HCT116 (cell line): ENCODE data around the gene RET. TPM values are rescaled to one million over a fixed set of nuclear protein-coding genes. Genes with fewer than 3 reads are reported as not detected.

Source experiments
- ATAC-seq: fragments of 200-7000 bp; cut with Tn5 transposase; 2 replicates; pipeline ENCODE4 v1.9.1; 2020; ENCODE audit warnings: mild to moderate bottlenecking, moderate library complexity
- BruUV-seq: library from RNA; stranded (reverse); fragments of 400-500 nt; replicated peaks from 2 replicates; lab custom pipeline; 2021; lab: Mats Ljungman, UMichigan
- CTCF ChIA-PET: fragments of 300-600 bp; sonication (Branson Sonifier 250); formaldehyde crosslinking; loops from one replicate; lab custom pipeline; 2021; ENCODE audit warnings: antibody characterized with exemption; lab: Charles Lee
- POLR2A ChIA-PET: fragments of 300-600, 350-600 bp; sonication (Branson Sonifier 250); formaldehyde crosslinking; loops from one replicate; lab custom pipeline; 2021; ENCODE audit warnings: antibody characterized with exemption; lab: Charles Lee
- RAD21 ChIA-PET, 2 experiments: fragments of 300-600 bp; sonication (Branson Sonifier 250); formaldehyde crosslinking; loops; one replicate each; lab custom pipeline; 2023; ENCODE audit warnings: low total read pairs in 2 of 2; ENCODE audit not compliant: uncharacterized antibody in 2 of 2, unreplicated experiment in 2 of 2, low non-redundant PET in 1 of 2; lab: Charles Lee
- DNase-seq: peaks from one replicate; pipeline ENCODE4 v3.0.0-alpha.2; 2010; ENCODE audit warnings: low read depth, low spot score
- H2AFZ ChIP-seq: fragments of 200-600 bp; shearing (Covaris generic), sonication (generic); 2 replicates; pipeline ENCODE4 v1.6.1; 2017; ENCODE audit warnings: low read depth, mixed run types, mixed read lengths, antibody characterized with exemption, low read length; ENCODE audit not compliant: poor library complexity, severe bottlenecking
- H3K27ac ChIP-seq: 2 replicates; pipeline ENCODE4 v1.5.1; 2012; ENCODE audit warnings: low read depth, low read length
- H3K27me3 ChIP-seq: fragments of 200-600 bp; sonication (generic); 2 replicates; pipeline ENCODE4 v1.6.1; 2016; ENCODE audit warnings: mixed run types, low read length, mixed read lengths; ENCODE audit not compliant: insufficient read depth
- H3K36me3 ChIP-seq, 2 experiments: fragments of 200-500 bp in 1 of 2; fragments of 200-600 bp in 1 of 2; sonication (Bioruptor generic) in 1 of 2; sonication (generic) in 1 of 2; 2 replicates each; pipeline versions ENCODE4 v1.5.1 to v1.6.1; 2014 to 2016; ENCODE audit warnings: low read length in 2 of 2, inconsistent platforms in 1 of 2, mixed read lengths in 1 of 2, mixed run types in 1 of 2; ENCODE audit not compliant: insufficient read depth in 2 of 2, control insufficient read depth in 1 of 2
- H3K4me1 ChIP-seq, 2 experiments: fragments of 200-600 bp in 1 of 2; sonication (generic) in 1 of 2; 2 replicates each; pipeline versions ENCODE4 v1.5.1 to v1.6.1; 2012 to 2017; ENCODE audit warnings: low read length in 2 of 2, inconsistent platforms in 1 of 2, mild to moderate bottlenecking in 1 of 2, mixed read lengths in 1 of 2, mixed run types in 1 of 2, moderate library complexity in 1 of 2; ENCODE audit not compliant: insufficient read depth in 2 of 2, control insufficient read depth in 1 of 2
- H3K4me2 ChIP-seq: fragments of 200-600 bp; sonication (generic); 2 replicates; pipeline ENCODE4 v1.6.1; 2017; ENCODE audit warnings: mixed run types, low read length, mixed read lengths
- H3K4me3 ChIP-seq, 2 experiments: fragments of 200-600 bp in 1 of 2; sonication (generic) in 1 of 2; replicated peaks in 1 of 2; 2 replicates each; pipeline ENCODE4 v1.5.1; 2011 to 2016; ENCODE audit warnings: low read length in 2 of 2, control low read depth in 1 of 2, low read depth in 1 of 2, mild to moderate bottlenecking in 1 of 2, mixed read lengths in 1 of 2, mixed run types in 1 of 2
- H3K79me2 ChIP-seq: fragments of 200-600 bp; sonication (generic); 2 replicates; pipeline ENCODE4 v1.6.1; 2017; ENCODE audit warnings: mild to moderate bottlenecking, mixed run types, low read length, moderate library complexity, mixed read lengths; ENCODE audit not compliant: insufficient read depth
- H3K9ac ChIP-seq: fragments of 200-600 bp; sonication (generic); 2 replicates; pipeline ENCODE4 v1.6.1; 2016; ENCODE audit warnings: low read length, mixed read lengths
- H3K9me2 ChIP-seq: fragments of 200-600 bp; sonication (generic), shearing (Covaris generic); 2 replicates; pipeline ENCODE4 v1.6.1; 2017; ENCODE audit warnings: mixed run types, mild to moderate bottlenecking, moderate library complexity; ENCODE audit not compliant: insufficient read depth
- H3K9me3 ChIP-seq, 2 experiments: fragments of 200-500 bp in 1 of 2; fragments of 200-600 bp in 1 of 2; sonication (Bioruptor generic) in 1 of 2; sonication (generic) in 1 of 2; 2 replicates each; pipeline ENCODE4 v1.6.1; 2014 to 2017; ENCODE audit warnings: low read length in 2 of 2, mixed read lengths in 2 of 2, inconsistent platforms in 1 of 2, low read depth in 1 of 2, mild to moderate bottlenecking in 1 of 2, mixed run types in 1 of 2, moderate library complexity in 1 of 2; ENCODE audit not compliant: control insufficient read depth in 1 of 2, insufficient read depth in 1 of 2
- H4K20me1 ChIP-seq: fragments of 200-600 bp; sonication (generic), shearing (Covaris generic); 2 replicates; pipeline ENCODE4 v1.6.1; 2017; ENCODE audit warnings: mixed run types, mild to moderate bottlenecking, moderate library complexity; ENCODE audit not compliant: insufficient read depth
- ATF3 ChIP-seq: IDR thresholded peaks from 2 replicates; pipeline ENCODE4 v1.6.1; 2012
- CEBPB ChIP-seq: IDR thresholded peaks from 2 replicates; pipeline ENCODE4 v1.6.1; 2012; ENCODE audit warnings: low read depth
- EZH2phosphoT487 ChIP-seq: fragments of 200-600 bp; IDR thresholded peaks from 2 replicates; pipeline ENCODE4 v1.6.1; 2018; ENCODE audit warnings: antibody characterized with exemption, borderline replicate concordance
- JUND ChIP-seq: IDR thresholded peaks from 2 replicates; pipeline ENCODE4 v1.6.1; 2012
- REST ChIP-seq: IDR thresholded peaks from 2 replicates; pipeline ENCODE4 v1.6.1; 2012; ENCODE audit warnings: low read depth
- SIN3A ChIP-seq: IDR thresholded peaks from 2 replicates; pipeline ENCODE4 v1.6.1; 2012; ENCODE audit warnings: low read depth
- SP1 ChIP-seq: IDR thresholded peaks from 2 replicates; pipeline ENCODE4 v1.6.1; 2012; ENCODE audit warnings: low read depth
- SRF ChIP-seq: IDR thresholded peaks from 2 replicates; pipeline ENCODE4 v1.6.1; 2012; ENCODE audit warnings: low read depth
- TCF7L2 ChIP-seq: IDR thresholded peaks from 2 replicates; pipeline ENCODE4 v1.7.0; 2011; ENCODE audit warnings: borderline replicate concordance, inconsistent platforms; ENCODE audit not compliant: insufficient read depth, insufficient read length; ENCODE audit errors: extremely low read depth
- intact Hi-C: fragments of 100-400 bp; cut with micrococcal nuclease; formaldehyde crosslinking; loops from 2 replicates; pipeline ENCODE4 v1.10.0; 2022
- total RNA-seq: library from RNA; stranded (reverse); gene quantifications from one replicate; pipeline ENCODE4 v1.2.1, GENCODE V29; 2021; ENCODE audit not compliant: unreplicated experiment
- TF ChIP-seq, protein P1 (sequence below): IDR thresholded peaks from 2 replicates; pipeline ENCODE4 v1.6.1; 2011; ENCODE audit warnings: mild to moderate bottlenecking, low read length, moderate library complexity; ENCODE audit not compliant: insufficient replicate concordance; ENCODE audit errors: extremely low read depth
- TF ChIP-seq, protein P2 (sequence below): IDR thresholded peaks from 2 replicates; pipeline ENCODE4 v1.6.1; 2012
- TF ChIP-seq, protein P3 (sequence below), 3 experiments: fragments of 200-600 bp in 1 of 3; sonication (generic) in 1 of 3; IDR thresholded peaks in 2 of 3; conservative IDR thresholded peaks in 1 of 3; 2 replicates each; pipeline ENCODE4 v1.5.1; 2012 to 2017; ENCODE audit warnings: low read depth in 2 of 3, low read length in 2 of 3, antibody characterized with exemption in 1 of 3, borderline replicate concordance in 1 of 3, control low read depth in 1 of 3, mild to moderate bottlenecking in 1 of 3, mixed read lengths in 1 of 3, mixed run types in 1 of 3, moderate library complexity in 1 of 3; ENCODE audit not compliant: insufficient read depth in 1 of 3

Gene RET
- total RNA-seq, 1 experiment from 2014 or later = 5.9 TPM

DNA sequence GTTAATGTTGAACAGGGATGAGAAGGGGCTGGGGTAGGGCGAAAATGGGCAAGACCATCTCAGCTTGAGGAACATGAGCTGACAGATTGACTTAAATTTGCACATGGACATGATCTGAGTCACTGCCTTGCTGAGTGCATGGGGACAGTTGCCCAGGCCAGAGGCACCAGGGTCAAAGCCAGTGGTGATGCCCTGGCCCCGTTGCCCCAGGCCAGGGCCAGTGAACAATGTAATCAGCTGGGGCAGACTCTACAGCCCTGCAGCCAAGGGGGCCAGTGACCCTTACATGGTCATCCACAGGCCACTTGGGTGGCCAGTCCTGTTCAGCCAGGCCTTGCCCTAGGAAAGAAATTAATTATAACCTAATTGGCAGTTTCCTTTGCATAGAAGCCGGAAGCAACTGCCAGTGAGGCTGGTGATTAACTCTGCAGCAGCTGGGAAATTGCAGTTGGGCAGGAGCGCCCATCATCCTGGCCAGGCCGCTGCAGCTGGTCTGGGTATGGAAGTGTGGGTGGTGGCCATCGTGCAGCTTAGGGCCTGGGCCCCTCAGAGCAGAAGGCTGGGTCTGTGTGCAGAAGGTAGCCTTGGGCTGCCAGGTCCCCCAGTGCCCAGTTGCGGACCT is 9.6 kb downstream of the RET start:
- no peaks in the 10 kb centered on the region for H3K27me3 ChIP-seq
- CTCF ChIA-PET = no interaction called here

More for the DNA sequence above, 9.6 kb downstream of the RET start:
- BruUV-seq = no TSS peak
- no peaks in the 10 kb centered on the region for H3K9me2 ChIP-seq
- H3K4me3 ChIP-seq = no peak overlapping the region
- no peak overlapping the region for H3K9ac ChIP-seq
- ATAC-seq (no peak), DNase-seq (no peak)
- ChIA-PET POLR2A (no interaction called here), RAD21 (no interaction called here)
- TF ChIP-seq REST (no peak), SIN3A (no peak), SRF (no peak), JUND (no peak), EZH2phosphoT487 (no peak), ATF3 (no peak), CEBPB (no peak), TCF7L2 (no peak), SP1 (no peak)
- TF ChIP-seq, protein P1, sequence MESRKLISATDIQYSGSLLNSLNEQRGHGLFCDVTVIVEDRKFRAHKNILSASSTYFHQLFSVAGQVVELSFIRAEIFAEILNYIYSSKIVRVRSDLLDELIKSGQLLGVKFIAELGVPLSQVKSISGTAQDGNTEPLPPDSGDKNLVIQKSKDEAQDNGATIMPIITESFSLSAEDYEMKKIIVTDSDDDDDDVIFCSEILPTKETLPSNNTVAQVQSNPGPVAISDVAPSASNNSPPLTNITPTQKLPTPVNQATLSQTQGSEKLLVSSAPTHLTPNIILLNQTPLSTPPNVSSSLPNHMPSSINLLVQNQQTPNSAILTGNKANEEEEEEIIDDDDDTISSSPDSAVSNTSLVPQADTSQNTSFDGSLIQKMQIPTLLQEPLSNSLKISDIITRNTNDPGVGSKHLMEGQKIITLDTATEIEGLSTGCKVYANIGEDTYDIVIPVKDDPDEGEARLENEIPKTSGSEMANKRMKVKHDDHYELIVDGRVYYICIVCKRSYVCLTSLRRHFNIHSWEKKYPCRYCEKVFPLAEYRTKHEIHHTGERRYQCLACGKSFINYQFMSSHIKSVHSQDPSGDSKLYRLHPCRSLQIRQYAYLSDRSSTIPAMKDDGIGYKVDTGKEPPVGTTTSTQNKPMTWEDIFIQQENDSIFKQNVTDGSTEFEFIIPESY = no peak
- TF ChIP-seq, protein P2, sequence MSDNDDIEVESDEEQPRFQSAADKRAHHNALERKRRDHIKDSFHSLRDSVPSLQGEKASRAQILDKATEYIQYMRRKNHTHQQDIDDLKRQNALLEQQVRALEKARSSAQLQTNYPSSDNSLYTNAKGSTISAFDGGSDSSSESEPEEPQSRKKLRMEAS = no peak
- TF ChIP-seq, protein P3, sequence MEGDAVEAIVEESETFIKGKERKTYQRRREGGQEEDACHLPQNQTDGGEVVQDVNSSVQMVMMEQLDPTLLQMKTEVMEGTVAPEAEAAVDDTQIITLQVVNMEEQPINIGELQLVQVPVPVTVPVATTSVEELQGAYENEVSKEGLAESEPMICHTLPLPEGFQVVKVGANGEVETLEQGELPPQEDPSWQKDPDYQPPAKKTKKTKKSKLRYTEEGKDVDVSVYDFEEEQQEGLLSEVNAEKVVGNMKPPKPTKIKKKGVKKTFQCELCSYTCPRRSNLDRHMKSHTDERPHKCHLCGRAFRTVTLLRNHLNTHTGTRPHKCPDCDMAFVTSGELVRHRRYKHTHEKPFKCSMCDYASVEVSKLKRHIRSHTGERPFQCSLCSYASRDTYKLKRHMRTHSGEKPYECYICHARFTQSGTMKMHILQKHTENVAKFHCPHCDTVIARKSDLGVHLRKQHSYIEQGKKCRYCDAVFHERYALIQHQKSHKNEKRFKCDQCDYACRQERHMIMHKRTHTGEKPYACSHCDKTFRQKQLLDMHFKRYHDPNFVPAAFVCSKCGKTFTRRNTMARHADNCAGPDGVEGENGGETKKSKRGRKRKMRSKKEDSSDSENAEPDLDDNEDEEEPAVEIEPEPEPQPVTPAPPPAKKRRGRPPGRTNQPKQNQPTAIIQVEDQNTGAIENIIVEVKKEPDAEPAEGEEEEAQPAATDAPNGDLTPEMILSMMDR (IDR thresholded peaks at IDR 0.05 in 2 of 3, conservative IDR thresholded peaks at IDR 0.05 in 1 of 3; ENCODE audit: borderline replicate concordance in 1 of 3, insufficient read depth in 1 of 3, low read depth in 2 of 3, low read length in 2 of 3) = no peak
- H3K36me3 ChIP-seq = no peaks in the 10 kb centered on the region
- intact Hi-C loops = no loop called here
- H3K4me2 ChIP-seq = no peak overlapping the region
- H3K79me2 ChIP-seq = no peaks in the 10 kb centered on the region
- no peaks in the 10 kb centered on the region for H3K9me3 ChIP-seq
- no peaks in the 10 kb centered on the region for H3K4me1 ChIP-seq
- no peaks in the 10 kb centered on the region for H4K20me1 ChIP-seq
- H3K27ac ChIP-seq = no peak overlapping the region
- H2AFZ ChIP-seq = no peak overlapping the region
